Measurements from ENCODE around the gene TP63.

- TF ChIP-seq CTCF (IDR thresholded peaks at IDR 0.05), result no peak
- no peak for TF ChIP-seq POLR2A (IDR thresholded peaks at IDR 0.05)
Observed at GRCh38 chr3:189630767-189631372, 319 bp upstream of the TP63 start.

Data from uterus (tissue), 2 donors.